ENCODE results near the gene APOM. TPM values are rescaled to one million over a fixed set of nuclear protein-coding genes. Genes with fewer than 3 reads are reported as not detected.

The APOM gene
- total and polyA plus RNA-seq, 11 donors = 0.54 to 6.6 (median 1.8) TPM

DNA sequence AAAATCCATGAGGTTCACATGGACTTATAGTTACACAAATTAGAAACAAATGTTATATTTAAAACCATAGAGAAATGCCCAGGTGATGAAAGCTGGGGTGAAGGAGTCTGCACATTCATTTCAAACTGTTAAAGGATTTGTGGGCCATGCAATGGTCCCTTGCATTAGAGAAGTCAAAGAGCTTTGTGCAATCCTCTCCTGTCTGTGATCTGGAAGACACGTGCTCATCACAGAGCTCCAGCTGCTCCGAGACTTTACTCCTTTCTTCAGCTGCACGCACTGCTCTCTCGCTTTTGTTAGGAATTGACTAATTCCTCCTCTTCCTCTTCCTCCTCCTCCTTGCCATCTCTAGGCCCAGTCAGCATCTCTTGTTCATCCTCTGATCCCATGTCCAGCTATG lies 44.7 kb upstream of the APOM start:
- TF ChIP-seq, protein P1, sequence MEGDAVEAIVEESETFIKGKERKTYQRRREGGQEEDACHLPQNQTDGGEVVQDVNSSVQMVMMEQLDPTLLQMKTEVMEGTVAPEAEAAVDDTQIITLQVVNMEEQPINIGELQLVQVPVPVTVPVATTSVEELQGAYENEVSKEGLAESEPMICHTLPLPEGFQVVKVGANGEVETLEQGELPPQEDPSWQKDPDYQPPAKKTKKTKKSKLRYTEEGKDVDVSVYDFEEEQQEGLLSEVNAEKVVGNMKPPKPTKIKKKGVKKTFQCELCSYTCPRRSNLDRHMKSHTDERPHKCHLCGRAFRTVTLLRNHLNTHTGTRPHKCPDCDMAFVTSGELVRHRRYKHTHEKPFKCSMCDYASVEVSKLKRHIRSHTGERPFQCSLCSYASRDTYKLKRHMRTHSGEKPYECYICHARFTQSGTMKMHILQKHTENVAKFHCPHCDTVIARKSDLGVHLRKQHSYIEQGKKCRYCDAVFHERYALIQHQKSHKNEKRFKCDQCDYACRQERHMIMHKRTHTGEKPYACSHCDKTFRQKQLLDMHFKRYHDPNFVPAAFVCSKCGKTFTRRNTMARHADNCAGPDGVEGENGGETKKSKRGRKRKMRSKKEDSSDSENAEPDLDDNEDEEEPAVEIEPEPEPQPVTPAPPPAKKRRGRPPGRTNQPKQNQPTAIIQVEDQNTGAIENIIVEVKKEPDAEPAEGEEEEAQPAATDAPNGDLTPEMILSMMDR (IDR thresholded peaks at IDR 0.05) = no peak
- Histone ChIP-seq H3K4me3 (no peak overlapping the region), H3K4me1 (peaks cover 0 to 18% (median 0%) of the 10 kb centered on the region in 12 donors), H3K9me3 (no peaks in the 10 kb centered on the region), H3K27me3 (no peaks in the 10 kb centered on the region), H3K36me3 (no peaks in the 10 kb centered on the region), H3K27ac (no peak overlapping the region)
- DNase-seq (no peak), ATAC-seq (no peak)
- WGBS, 4 donors = 67 to 85% (median 71%) methylated on average over 4 of the region's 4 CpGs
- intact Hi-C loops (cut with DNase I) = no loop called here

GRCh38 chr6:31614075-31614619 lies 41.5 kb upstream of the APOM start:
- H3K4me1 ChIP-seq = peaks cover 0 to 26% (median 0%) of the 10 kb centered on the region in 12 donors
- no peaks in the 10 kb centered on the region for H3K9me3 ChIP-seq
- peak in 1 of 4 donors; percentile 43 for ATAC-seq
- WGBS, 4 donors = 77 to 83% (median 79%) methylated on average over 8 of the region's 8 CpGs
- no peak for TF ChIP-seq POLR2A (IDR thresholded peaks at IDR 0.05)
- TF ChIP-seq, protein P1 (IDR thresholded peaks at IDR 0.05) = no peak
- peak overlapping the region in 1 of 12 donors; percentile 59 for H3K4me3 ChIP-seq
- peak overlapping the region in 1 of 12 donors; percentile 93 for H3K27ac ChIP-seq
- H3K27me3 ChIP-seq = no peaks in the 10 kb centered on the region
- no peak for DNase-seq
- intact Hi-C loops (cut with DNase I) = no loop called here
- no peaks in the 10 kb centered on the region for H3K36me3 ChIP-seq

GRCh38 chr6:31614684-31615578 lies 40.8 kb upstream of the APOM start, which contains the start of gene AIF1:
Gene AIF1, plus strand, starts transcription at chr6:31615234. Its CDS starts 96 bp downstream, at chr6:31615330.
- no peak for DNase-seq
- peak in 2 of 4 donors; percentile 11 to 43 for ATAC-seq
- intact Hi-C loops (cut with DNase I) = no loop called here
- peaks cover 0 to 32% (median 5%) of the 10 kb centered on the region in 12 donors for H3K4me1 ChIP-seq
- TF ChIP-seq POLR2A (IDR thresholded peaks at IDR 0.05) = no peak
- TF ChIP-seq, protein P1 (IDR thresholded peaks at IDR 0.05) = no peak
- no peaks in the 10 kb centered on the region for H3K9me3 ChIP-seq
- H3K36me3 ChIP-seq = no peaks in the 10 kb centered on the region
- 56 to 69% (median 66%) methylated on average over 6 of the region's 6 CpGs for WGBS, 4 donors
- peak within 1 kb of the TSS in 9 of 12 donors; percentile 10 to 59 (median 20) for H3K4me3 ChIP-seq
- no peaks in the 10 kb centered on the region for H3K27me3 ChIP-seq
- H3K27ac ChIP-seq = peak within 1 kb of the TSS in 5 of 12 donors; percentile 29 to 93 (median 37)

- TF ChIP-seq POLR2A (IDR thresholded peaks at IDR 0.05) = no peak
- TF ChIP-seq, protein P1 (IDR thresholded peaks at IDR 0.05) = no peak
- Histone ChIP-seq H3K36me3 (no peaks in the 10 kb centered on the region), H3K4me1 (peaks cover 0 to 28% (median 5%) of the 10 kb centered on the region in 12 donors), H3K27ac (peak overlapping the region in 4 of 12 donors; percentile 34 to 93 (median 47)), H3K9me3 (no peaks in the 10 kb centered on the region), H3K4me3 (peak overlapping the region in 9 of 12 donors; percentile 10 to 59 (median 20)), H3K27me3 (no peaks in the 10 kb centered on the region)
- WGBS, 4 donors = 63 to 73% (median 66%) methylated on average over 7 of the region's 7 CpGs
- intact Hi-C loops (cut with DNase I) = no loop called here
- DNase-seq (no peak), ATAC-seq (no peak)
These were observed 39.9 kb upstream of the APOM start for GRCh38 chr6:31615748-31616147.
